Measurements from ENCODE around the gene MBIP.
"Not testable (repeated sequence)": the region's sequence is repeated elsewhere in the genome, so short reads cannot be mapped to it uniquely, and the experiment has no call there.

GRCh38 chr14:36341811-36342210 is 21.4 kb upstream of the MBIP start:
- TF ChIP-seq EZH2 (optimal IDR thresholded peaks at IDR 0.05; ENCODE audit: low read depth, low read length); CTCF (IDR thresholded peaks at IDR 0.05; ENCODE audit: low read length); EZH2phosphoT487 (IDR thresholded peaks at IDR 0.05; ENCODE audit: low read length): not testable (repeated sequence)
